Neuronal stem cell (in vitro differentiated cells): Measurements from ENCODE around the gene TULP4. TPM values are rescaled to one million over a fixed set of nuclear protein-coding genes. Genes with fewer than 3 reads are reported as not detected.

ENCODE experiments used
- DNase-seq: peaks from one replicate; pipeline ENCODE4 v3.0.0-alpha.2; 2013; ENCODE audit warnings: low spot score
- H2AFZ ChIP-seq: one replicate; pipeline ENCODE4 v1.6.1; 2013; ENCODE audit warnings: mild to moderate bottlenecking, low read length, inconsistent platforms
- H2AK5ac ChIP-seq: 2 replicates; pipeline ENCODE4 v1.6.1; 2013; ENCODE audit warnings: low read depth, mild to moderate bottlenecking, inconsistent platforms, low read length, moderate library complexity, mixed read lengths
- H2BK120ac ChIP-seq: 2 replicates; pipeline ENCODE4 v1.6.1; 2013; ENCODE audit warnings: low read depth, mild to moderate bottlenecking, inconsistent platforms, low read length, moderate library complexity, mixed read lengths
- H2BK12ac ChIP-seq: one replicate; pipeline ENCODE4 v1.6.1; 2013; ENCODE audit warnings: low read length, inconsistent platforms
- H2BK15ac ChIP-seq: 2 replicates; pipeline ENCODE4 v1.6.1; 2013; ENCODE audit warnings: mild to moderate bottlenecking, low read length, inconsistent platforms, mixed read lengths
- H2BK5ac ChIP-seq: one replicate; pipeline ENCODE4 v1.6.1; 2013; ENCODE audit warnings: inconsistent platforms, mild to moderate bottlenecking, low read length, moderate library complexity
- H3K14ac ChIP-seq: one replicate; pipeline ENCODE4 v1.6.1; 2013; ENCODE audit warnings: low read length, inconsistent platforms
- H3K18ac ChIP-seq: 2 replicates; pipeline ENCODE4 v1.6.1; 2013; ENCODE audit warnings: low read length, inconsistent platforms
- H3K23ac ChIP-seq: 2 replicates; pipeline ENCODE4 v1.6.1; 2013; ENCODE audit warnings: low read depth, mild to moderate bottlenecking, mixed read lengths, low read length, inconsistent platforms; ENCODE audit not compliant: poor library complexity
- H3K27ac ChIP-seq: replicated peaks from 3 replicates; pipeline ENCODE4 v1.5.1; 2013; ENCODE audit warnings: low read length, inconsistent platforms
- H3K27me3 ChIP-seq, 3 experiments: 2 replicates each; pipeline ENCODE4 v1.6.1; 2013; ENCODE audit warnings: low read length in 3 of 3, mild to moderate bottlenecking in 2 of 3, inconsistent platforms in 1 of 3, low read depth in 1 of 3, mixed read lengths in 1 of 3, moderate library complexity in 1 of 3; ENCODE audit not compliant: control insufficient read depth in 3 of 3, insufficient read depth in 3 of 3
- H3K36me3 ChIP-seq, 2 donors: replicated peaks in 1 of 2; 2 replicates each; pipeline ENCODE4 v1.6.1; 2013; ENCODE audit warnings: low read length in 2 of 2; ENCODE audit not compliant: control insufficient read depth in 2 of 2, insufficient read depth in 2 of 2
- H3K4ac ChIP-seq: 2 replicates; pipeline ENCODE4 v1.6.1; 2013; ENCODE audit warnings: inconsistent platforms, mild to moderate bottlenecking, low read length, moderate library complexity
- H3K4me1 ChIP-seq, 2 donors: 1 replicate in 1 of 2; 2 replicates in 1 of 2; pipeline ENCODE4 v1.6.1; 2013; ENCODE audit warnings: low read length in 2 of 2, low read depth in 1 of 2; ENCODE audit not compliant: control insufficient read depth in 2 of 2, insufficient read depth in 1 of 2
- H3K4me2 ChIP-seq: one replicate; pipeline ENCODE4 v1.6.1; 2013; ENCODE audit warnings: mild to moderate bottlenecking, low read length, inconsistent platforms; ENCODE audit not compliant: insufficient read depth, poor library complexity, severe bottlenecking
- H3K4me3 ChIP-seq, 2 donors: 2 replicates each; pipeline ENCODE4 v1.5.1; 2013; ENCODE audit warnings: low read length in 2 of 2, mild to moderate bottlenecking in 2 of 2, inconsistent platforms in 1 of 2, moderate library complexity in 1 of 2
- H3K79me1 ChIP-seq: one replicate; pipeline ENCODE4 v1.6.1; 2013; ENCODE audit warnings: low read depth, mild to moderate bottlenecking, inconsistent platforms, low read length, moderate library complexity
- H3K9ac ChIP-seq: one replicate; pipeline ENCODE4 v1.6.1; 2013; ENCODE audit warnings: mild to moderate bottlenecking, low read depth, low read length, inconsistent platforms; ENCODE audit not compliant: poor library complexity
- H3K9me3 ChIP-seq, 2 donors: replicated peaks in 1 of 2; 2 replicates each; pipeline versions ENCODE3 to v1.6.1; 2013; ENCODE audit warnings: low read length in 2 of 2, mild to moderate bottlenecking in 2 of 2, inconsistent platforms in 1 of 2, low read depth in 1 of 2, mixed read lengths in 1 of 2, moderate library complexity in 1 of 2; ENCODE audit not compliant: control insufficient read depth in 2 of 2, insufficient read depth in 1 of 2
- H4K8ac ChIP-seq: one replicate; pipeline ENCODE4 v1.6.1; 2013; ENCODE audit warnings: low read depth, mild to moderate bottlenecking, inconsistent platforms, low read length, moderate library complexity
- H4K91ac ChIP-seq: one replicate; pipeline ENCODE4 v1.6.1; 2013; ENCODE audit warnings: low read length, low read depth, mild to moderate bottlenecking, inconsistent platforms; ENCODE audit not compliant: poor library complexity
- WGBS, 2 donors: extraction: QIAGEN DNeasy Blood & Tissue Kit; methylation state at CpG; one replicate each; pipeline ENCODE4 v1.1.7; 2013; ENCODE audit warnings: missing lambda C conversion rate in 2 of 2, mixed read lengths in 1 of 2; ENCODE audit not compliant: insufficient read length in 2 of 2, insufficient replicate concordance in 1 of 2; ENCODE audit errors: extremely low coverage in 2 of 2; 5-methylcytosine and 5-hydroxymethylcytosine counted together
- small RNA-seq: library from polyadenylated mRNA; stranded (forward); fragments of <200 nt; extraction: miRNeasy Mini kit (QIAGEN cat#:217004); gene quantifications from one replicate; pipeline ENCODE3, GENCODE V24; 2013; ENCODE audit not compliant: insufficient read depth

TULP4 gene

GRCh38 chr6:158559895-158560835, 247.9 kb downstream of the TULP4 start, which contains the start of gene TMEM181:
Gene TMEM181 (plus strand): TSS chr6:158560091. CDS start chr6:158560225, 134 bp downstream.
- Histone ChIP-seq H2BK15ac (no peak within 1 kb of the TSS), H2BK120ac (no peak within 1 kb of the TSS), H3K23ac (peak within 1 kb of the TSS; percentile 52), H3K9ac (peak within 1 kb of the TSS; percentile 96), H2BK12ac (no peak within 1 kb of the TSS), H3K4me3 (peak within 1 kb of the TSS; percentile 71 to 94), H3K4me1 (peaks cover 8 to 13% of the 10 kb centered on the region in 2 donors), H3K14ac (peak within 1 kb of the TSS; percentile 66), H3K4ac (peak within 1 kb of the TSS; percentile 57), H2BK5ac (peak within 1 kb of the TSS; percentile 61), H3K18ac (peak within 1 kb of the TSS; percentile 84), H2AFZ (peak within 1 kb of the TSS; percentile 86), H2AK5ac (no peak within 1 kb of the TSS), H3K36me3 (no peaks in the 10 kb centered on the region), H4K91ac (no peak within 1 kb of the TSS), H3K79me1 (peaks cover 10% of the 10 kb centered on the region), H3K9me3 (no peaks in the 10 kb centered on the region), H3K27ac (no peak within 1 kb of the TSS), H3K4me2 (peak within 1 kb of the TSS; percentile 62), H4K8ac (no peak within 1 kb of the TSS), H3K27me3 (no peaks in the 10 kb centered on the region)
- whole genome bisulfite sequencing, 2 donors, result no CpG with 5 or more reads among the region's 120 CpGs
- DNase-seq, result peak; percentile 71

GRCh38 chr6:158560836-158561320, 248.6 kb downstream of the TULP4 start:
- H2AFZ ChIP-seq, result peak overlapping the region; percentile 86
- no peak overlapping the region for H4K8ac ChIP-seq
- peaks cover 8 to 13% of the 10 kb centered on the region in 2 donors for H3K4me1 ChIP-seq
- H2BK120ac ChIP-seq, result no peak overlapping the region
- no peaks in the 10 kb centered on the region for H3K36me3 ChIP-seq
- H3K4me3 ChIP-seq, result peak overlapping the region; percentile 71 to 94
- H3K14ac ChIP-seq, result no peak overlapping the region
- DNase-seq, result no peak
- H3K23ac ChIP-seq, result peak overlapping the region; percentile 3
- no CpG with 5 or more reads among the region's 19 CpGs for WGBS, 2 donors
- peak overlapping the region; percentile 57 for H3K9ac ChIP-seq
- H3K4ac ChIP-seq, result no peak overlapping the region
- no peak overlapping the region for H3K27ac ChIP-seq
- no peak overlapping the region for H2AK5ac ChIP-seq
- H3K18ac ChIP-seq, result no peak overlapping the region
- no peaks in the 10 kb centered on the region for H3K9me3 ChIP-seq
- no peak overlapping the region for H2BK15ac ChIP-seq
- H3K79me1 ChIP-seq, result peaks cover 10% of the 10 kb centered on the region
- H2BK12ac ChIP-seq, result no peak overlapping the region
- H3K4me2 ChIP-seq, result peak overlapping the region; percentile 62
- H4K91ac ChIP-seq, result no peak overlapping the region
- H3K27me3 ChIP-seq, result no peaks in the 10 kb centered on the region
- H2BK5ac ChIP-seq, result no peak overlapping the region

Small RNA genes lying within 50 kb of the gene (small RNA-seq; reads per million reads assigned to genes)
- not detected for gene RN7SL173P
